ENCODE data around the gene MAP4K5.
"Not testable (repeated sequence)": the region's sequence is repeated elsewhere in the genome, so short reads cannot be mapped to it uniquely, and the experiment has no call there.

MAP4K5 gene

DNA sequence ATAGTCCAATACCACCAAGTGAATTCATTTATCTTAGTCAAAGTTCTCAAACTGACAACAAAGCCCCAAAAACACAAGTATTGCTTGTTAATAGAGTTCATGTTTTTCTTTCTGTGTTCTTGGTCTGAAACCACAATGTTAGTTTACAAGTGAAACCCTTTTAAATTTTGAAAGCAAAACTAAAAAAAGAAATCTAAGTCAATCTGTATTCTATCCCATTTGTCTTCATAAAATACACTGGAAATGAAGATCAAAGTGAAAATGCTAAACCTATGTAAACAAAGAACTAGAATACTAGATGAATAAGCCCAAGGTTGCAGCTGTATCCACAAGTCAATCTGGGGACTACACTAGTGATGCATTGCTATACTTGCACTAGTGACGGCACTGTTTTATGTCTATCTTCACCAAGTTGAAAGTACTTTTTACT lies 10.4 kb downstream of the MAP4K5 start:
- H3K4me3 ChIP-seq (ENCODE audit: low read length in 2 of 2) = no peak overlapping the region
- H3K27me3 ChIP-seq (ENCODE audit: control insufficient read depth in 1 of 2, insufficient read depth in 2 of 2, low read length in 2 of 2) = no peaks in the 10 kb centered on the region
- H3K4me1 ChIP-seq (ENCODE audit: control insufficient read depth, insufficient read depth, low read length) = no peaks in the 10 kb centered on the region
- no peak overlapping the region for H3K27ac ChIP-seq (ENCODE audit: low read length)
- no peaks in the 10 kb centered on the region for H3K9me3 ChIP-seq (ENCODE audit: control insufficient read depth in 2 of 2, low read length in 2 of 2)
- no peak overlapping the region for H3K9ac ChIP-seq (ENCODE audit: low read length in 2 of 2)
- H3K36me3 ChIP-seq (ENCODE audit: control insufficient read depth in 2 of 2, insufficient read depth in 2 of 2, low read length in 2 of 2) = no peaks in the 10 kb centered on the region

DNA sequence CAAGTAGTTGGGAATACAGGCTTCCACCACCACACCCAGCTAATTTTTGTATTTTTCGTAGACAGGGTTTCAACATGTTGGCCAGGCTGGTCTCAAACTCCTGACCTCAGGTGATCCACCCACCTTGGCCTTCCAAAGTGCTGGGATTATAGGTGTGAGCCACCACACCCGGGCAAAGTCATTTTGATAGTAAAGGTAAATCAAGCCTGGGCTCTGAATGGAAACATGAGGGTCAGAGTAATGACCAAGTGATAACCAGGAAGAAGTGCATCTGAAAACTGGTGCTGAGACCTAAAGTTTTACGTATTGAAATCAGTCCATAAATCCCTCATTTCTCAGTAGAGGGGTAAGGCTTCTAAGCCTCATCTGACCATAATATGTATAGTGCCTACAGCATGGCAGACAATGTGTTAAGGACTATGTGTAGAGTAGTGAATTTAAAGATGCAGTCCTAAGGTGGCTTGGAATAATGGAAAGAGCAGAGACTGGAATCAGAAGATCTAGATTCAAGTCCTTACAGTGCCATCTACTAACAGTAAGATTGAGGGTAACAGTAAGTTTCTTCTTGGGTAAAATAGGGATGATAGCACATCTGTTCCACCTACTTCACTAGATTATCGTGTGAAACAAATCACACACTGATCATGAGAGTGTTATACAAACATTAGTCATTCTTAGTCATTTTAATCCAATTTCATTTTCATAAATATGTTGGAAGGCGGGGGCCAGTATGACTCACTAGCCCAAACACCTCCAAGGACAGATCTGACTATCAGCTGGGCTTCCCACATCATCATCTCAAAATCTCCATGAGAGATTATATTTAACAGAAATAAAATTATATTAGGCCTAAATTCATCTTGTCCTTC lies 11.2 kb downstream of the MAP4K5 start:
- H3K4me3 ChIP-seq (ENCODE audit: low read length in 2 of 2) = no peak overlapping the region
- no peaks in the 10 kb centered on the region for H3K36me3 ChIP-seq (ENCODE audit: control insufficient read depth in 2 of 2, insufficient read depth in 2 of 2, low read length in 2 of 2)
- no peak overlapping the region for H3K27ac ChIP-seq (ENCODE audit: low read length)

DNA sequence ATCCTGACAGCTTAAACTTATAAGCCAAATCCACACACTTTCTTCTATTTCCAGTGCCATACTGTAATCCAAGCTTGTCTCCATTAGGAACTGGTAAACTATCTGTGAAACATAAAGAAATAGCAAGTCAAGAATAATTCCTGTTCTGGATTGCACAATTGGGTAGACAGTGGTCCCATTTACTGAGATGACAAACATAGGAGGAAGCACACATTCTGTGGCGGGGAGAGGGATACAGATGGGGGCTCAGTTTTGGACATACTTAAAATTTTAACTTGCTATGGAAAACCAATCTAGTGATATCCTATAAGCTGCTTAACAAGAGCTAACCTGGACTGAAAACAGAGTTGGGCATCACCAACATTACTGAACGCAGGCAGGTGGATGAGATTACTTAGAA lies 16.3 kb downstream of the MAP4K5 start:
- Histone ChIP-seq H3K27ac (ENCODE audit: low read length) (no peak overlapping the region), H3K9me3 (ENCODE audit: control insufficient read depth in 2 of 2, low read length in 2 of 2) (no peaks in the 10 kb centered on the region), H3K9ac (ENCODE audit: low read length in 2 of 2) (no peak overlapping the region), H3K36me3 (ENCODE audit: control insufficient read depth in 2 of 2, insufficient read depth in 2 of 2, low read length in 2 of 2) (no peaks in the 10 kb centered on the region), H3K4me1 (ENCODE audit: control insufficient read depth, insufficient read depth, low read length) (no peaks in the 10 kb centered on the region), H3K27me3 (ENCODE audit: control insufficient read depth in 1 of 2, insufficient read depth in 2 of 2, low read length in 2 of 2) (no peaks in the 10 kb centered on the region), H3K4me3 (ENCODE audit: low read length in 2 of 2) (no peak overlapping the region)

More for the DNA sequence above, 11.2 kb downstream of the MAP4K5 start:
- Histone ChIP-seq H3K27me3 (ENCODE audit: control insufficient read depth in 1 of 2, insufficient read depth in 2 of 2, low read length in 2 of 2) (no peaks in the 10 kb centered on the region), H3K9me3 (ENCODE audit: control insufficient read depth in 2 of 2, low read length in 2 of 2) (no peaks in the 10 kb centered on the region), H3K9ac (ENCODE audit: low read length in 2 of 2) (no peak overlapping the region), H3K4me1 (ENCODE audit: control insufficient read depth, insufficient read depth, low read length) (no peaks in the 10 kb centered on the region)

DNA sequence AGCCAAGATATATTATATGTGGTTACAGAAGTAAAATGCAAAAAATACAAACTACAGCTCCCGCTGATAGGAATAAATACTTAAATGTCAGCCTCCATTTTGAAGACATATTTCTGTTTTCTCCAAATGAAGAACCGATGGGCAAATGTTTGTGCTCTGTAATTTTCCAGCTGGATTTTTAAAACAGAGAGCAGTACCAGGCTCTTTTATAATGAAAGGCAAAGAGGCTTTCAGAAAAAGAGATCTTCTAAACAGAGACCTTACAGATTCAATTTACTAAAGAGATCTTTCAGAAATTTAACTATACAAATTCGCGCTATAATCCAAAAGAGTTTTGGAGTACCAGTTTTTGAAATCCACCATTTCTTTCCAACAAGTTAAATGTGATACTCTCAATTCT lies 19.9 kb downstream of the MAP4K5 start:
- H3K27ac ChIP-seq (ENCODE audit: low read length) = no peak overlapping the region
- H3K9me3 ChIP-seq (ENCODE audit: control insufficient read depth in 2 of 2, low read length in 2 of 2) = no peaks in the 10 kb centered on the region
- no peaks in the 10 kb centered on the region for H3K36me3 ChIP-seq (ENCODE audit: control insufficient read depth in 2 of 2, insufficient read depth in 2 of 2, low read length in 2 of 2)
- H3K27me3 ChIP-seq (ENCODE audit: control insufficient read depth in 1 of 2, insufficient read depth in 2 of 2, low read length in 2 of 2) = no peaks in the 10 kb centered on the region
- H3K9ac ChIP-seq (ENCODE audit: low read length in 2 of 2) = no peak overlapping the region
- no peaks in the 10 kb centered on the region for H3K4me1 ChIP-seq (ENCODE audit: control insufficient read depth, insufficient read depth, low read length)
- H3K4me3 ChIP-seq (ENCODE audit: low read length in 2 of 2) = no peak overlapping the region

DNA sequence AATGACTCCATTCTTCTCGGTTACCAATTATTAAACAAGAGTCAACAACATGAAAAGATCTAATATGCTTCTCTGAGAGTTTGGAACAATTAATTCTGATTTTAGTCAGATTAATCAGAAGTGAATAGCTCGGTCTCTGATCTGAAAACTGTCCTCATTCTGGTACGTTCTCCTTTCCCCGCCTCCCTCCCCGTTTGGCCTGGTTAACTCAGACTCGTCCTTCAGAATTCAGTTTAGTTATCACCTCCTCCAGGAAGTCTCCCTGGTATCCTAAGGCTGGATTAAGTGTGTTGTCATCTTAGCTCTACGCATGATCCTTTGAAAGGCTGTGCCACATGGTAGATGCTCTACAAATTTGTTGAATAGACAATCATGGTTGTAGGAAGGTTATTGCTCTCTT lies 22.2 kb downstream of the MAP4K5 start:
- H3K4me1 ChIP-seq (ENCODE audit: control insufficient read depth, insufficient read depth, low read length) = no peaks in the 10 kb centered on the region
- H3K27me3 ChIP-seq (ENCODE audit: control insufficient read depth in 1 of 2, insufficient read depth in 2 of 2, low read length in 2 of 2) = no peaks in the 10 kb centered on the region
- no peaks in the 10 kb centered on the region for H3K36me3 ChIP-seq (ENCODE audit: control insufficient read depth in 2 of 2, insufficient read depth in 2 of 2, low read length in 2 of 2)
- H3K9me3 ChIP-seq (ENCODE audit: control insufficient read depth in 2 of 2, low read length in 2 of 2) = no peaks in the 10 kb centered on the region
- H3K4me3 ChIP-seq (ENCODE audit: low read length in 2 of 2) = no peak overlapping the region
- H3K9ac ChIP-seq (ENCODE audit: low read length in 2 of 2) = no peak overlapping the region
- no peak overlapping the region for H3K27ac ChIP-seq (ENCODE audit: low read length)

DNA sequence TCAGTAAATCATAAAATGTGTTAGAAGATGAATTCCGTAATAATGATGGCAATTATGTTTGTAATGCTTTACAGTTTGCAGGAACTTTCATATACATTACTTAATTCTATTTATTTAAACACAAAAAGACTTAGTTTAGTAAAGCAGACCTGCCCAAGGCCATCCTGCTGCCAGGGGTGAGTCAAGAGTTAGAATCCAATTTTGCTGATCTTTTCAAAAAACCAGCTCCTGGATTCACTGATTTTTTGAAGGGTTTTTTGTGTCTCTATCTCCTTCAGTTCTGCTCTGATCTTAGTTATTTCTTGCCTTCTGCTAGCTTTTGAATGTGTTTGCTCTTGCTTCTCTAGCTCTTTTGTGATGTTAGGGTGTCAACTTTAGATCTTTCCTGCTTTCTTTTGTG lies 25.3 kb downstream of the MAP4K5 start:
- H3K27ac ChIP-seq (ENCODE audit: low read length); H3K9me3 ChIP-seq (ENCODE audit: control insufficient read depth in 2 of 2, low read length in 2 of 2); H3K9ac ChIP-seq (ENCODE audit: low read length in 2 of 2): not testable (repeated sequence)

DNA sequence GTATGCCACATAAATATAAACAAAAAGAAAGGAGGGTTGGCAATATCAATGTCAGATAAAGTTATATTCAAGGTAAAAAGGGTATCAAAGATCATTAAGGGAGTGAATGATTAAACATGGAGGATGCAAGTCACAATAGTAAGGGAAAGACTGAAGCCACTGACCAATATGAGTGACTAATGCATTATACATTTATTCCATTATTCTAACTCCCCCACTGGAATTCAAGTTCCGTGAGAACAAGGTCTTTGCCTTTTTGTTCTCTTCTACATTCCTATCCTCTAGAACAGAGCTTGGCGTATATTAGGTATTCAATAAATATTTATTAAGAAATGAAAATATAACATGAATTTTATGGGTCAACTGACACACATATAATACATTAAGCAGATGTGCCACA lies 30.7 kb downstream of the MAP4K5 start:
- Histone ChIP-seq H3K9ac (ENCODE audit: low read length in 2 of 2) (no peak overlapping the region), H3K36me3 (ENCODE audit: control insufficient read depth in 2 of 2, insufficient read depth in 2 of 2, low read length in 2 of 2) (peaks cover 0 to 8% of the 10 kb centered on the region in 2 donors), H3K4me3 (ENCODE audit: low read length in 2 of 2) (no peak overlapping the region), H3K4me1 (ENCODE audit: control insufficient read depth, insufficient read depth, low read length) (no peaks in the 10 kb centered on the region), H3K27me3 (ENCODE audit: control insufficient read depth in 1 of 2, insufficient read depth in 2 of 2, low read length in 2 of 2) (no peaks in the 10 kb centered on the region), H3K9me3 (ENCODE audit: control insufficient read depth in 2 of 2, low read length in 2 of 2) (no peaks in the 10 kb centered on the region), H3K27ac (ENCODE audit: low read length) (no peak overlapping the region)

More for the DNA sequence above, 25.3 kb downstream of the MAP4K5 start:
- H3K4me1 ChIP-seq (ENCODE audit: control insufficient read depth, insufficient read depth, low read length); H3K36me3 ChIP-seq (ENCODE audit: control insufficient read depth in 2 of 2, insufficient read depth in 2 of 2, low read length in 2 of 2); H3K27me3 ChIP-seq (ENCODE audit: control insufficient read depth in 1 of 2, insufficient read depth in 2 of 2, low read length in 2 of 2); H3K4me3 ChIP-seq (ENCODE audit: low read length in 2 of 2): not testable (repeated sequence)

DNA sequence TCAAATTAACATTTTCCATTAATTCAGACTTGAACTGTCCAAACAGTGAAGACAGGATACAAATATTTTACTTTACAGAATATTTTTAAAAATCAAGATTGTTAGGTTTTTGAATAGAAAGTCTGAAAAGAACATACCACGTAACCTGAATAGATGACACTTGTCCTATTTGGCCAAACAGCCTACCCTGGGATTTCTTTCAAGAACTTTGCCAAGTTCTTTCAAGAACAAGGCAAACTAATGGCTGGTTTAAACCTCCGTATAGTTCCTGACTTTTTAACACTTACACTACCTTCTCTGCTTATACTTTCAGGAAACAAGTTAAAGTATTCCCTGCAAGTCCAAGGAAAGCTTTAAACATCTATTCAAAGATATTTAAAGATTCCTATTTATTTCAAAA lies 35.0 kb downstream of the MAP4K5 start:
- H3K27ac ChIP-seq (ENCODE audit: low read length) = no peak overlapping the region
- H3K9ac ChIP-seq (ENCODE audit: low read length in 2 of 2) = no peak overlapping the region
- no peak overlapping the region for H3K4me3 ChIP-seq (ENCODE audit: low read length in 2 of 2)
- no peaks in the 10 kb centered on the region for H3K36me3 ChIP-seq (ENCODE audit: control insufficient read depth in 2 of 2, insufficient read depth in 2 of 2, low read length in 2 of 2)
- no peaks in the 10 kb centered on the region for H3K27me3 ChIP-seq (ENCODE audit: control insufficient read depth in 1 of 2, insufficient read depth in 2 of 2, low read length in 2 of 2)
- no peaks in the 10 kb centered on the region for H3K9me3 ChIP-seq (ENCODE audit: control insufficient read depth in 2 of 2, low read length in 2 of 2)
- H3K4me1 ChIP-seq (ENCODE audit: control insufficient read depth, insufficient read depth, low read length) = no peaks in the 10 kb centered on the region

DNA sequence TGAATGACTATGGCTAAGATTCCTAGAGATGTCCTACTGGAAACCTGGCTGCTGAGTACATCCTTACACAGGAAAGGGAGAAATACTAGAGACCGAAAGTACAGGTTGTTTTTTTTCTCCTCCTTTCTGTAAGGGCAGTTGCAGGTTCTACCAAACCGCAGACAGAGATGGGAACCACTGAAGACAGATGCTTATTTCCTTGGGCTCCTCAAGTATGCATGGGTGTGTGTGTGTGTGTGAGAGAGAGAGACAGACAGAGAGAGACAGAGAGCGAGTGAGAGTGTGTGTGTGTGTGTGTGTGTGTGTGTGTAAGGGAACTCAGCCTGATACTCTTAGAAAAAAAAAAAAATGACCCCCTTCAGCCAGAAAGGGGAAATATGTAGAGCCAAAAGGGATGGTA lies 42.5 kb downstream of the MAP4K5 start:
- H3K9ac ChIP-seq (ENCODE audit: low read length in 2 of 2) = no peak overlapping the region
- no peaks in the 10 kb centered on the region for H3K27me3 ChIP-seq (ENCODE audit: control insufficient read depth in 1 of 2, insufficient read depth in 2 of 2, low read length in 2 of 2)
- H3K9me3 ChIP-seq (ENCODE audit: control insufficient read depth in 2 of 2, low read length in 2 of 2) = no peaks in the 10 kb centered on the region
- no peak overlapping the region for H3K4me3 ChIP-seq (ENCODE audit: low read length in 2 of 2)
- H3K27ac ChIP-seq (ENCODE audit: low read length) = no peak overlapping the region
- H3K36me3 ChIP-seq (ENCODE audit: control insufficient read depth in 2 of 2, insufficient read depth in 2 of 2, low read length in 2 of 2) = no peaks in the 10 kb centered on the region
- no peaks in the 10 kb centered on the region for H3K4me1 ChIP-seq (ENCODE audit: control insufficient read depth, insufficient read depth, low read length)

DNA sequence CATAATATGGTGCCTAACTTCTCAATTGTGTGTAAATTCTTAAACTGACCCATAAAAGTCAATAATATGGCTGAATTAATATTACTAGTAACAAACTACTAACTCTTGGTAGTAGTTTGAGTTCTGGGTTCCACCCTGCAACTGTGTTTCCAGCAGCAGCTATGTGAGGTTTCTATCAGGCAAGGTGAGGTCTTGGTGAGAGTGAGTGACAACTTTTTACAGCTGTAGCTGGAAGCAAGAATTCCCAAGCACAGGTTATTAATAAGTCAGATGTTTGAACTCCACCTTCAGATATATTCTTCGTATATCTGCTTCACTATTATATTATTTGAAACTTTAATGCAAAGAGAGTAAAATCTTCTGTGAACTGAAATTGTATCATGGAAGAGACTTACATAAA lies 43.8 kb downstream of the MAP4K5 start:
- Histone ChIP-seq H3K27ac (ENCODE audit: low read length) (no peak overlapping the region), H3K9ac (ENCODE audit: low read length in 2 of 2) (no peak overlapping the region), H3K27me3 (ENCODE audit: control insufficient read depth in 1 of 2, insufficient read depth in 2 of 2, low read length in 2 of 2) (no peaks in the 10 kb centered on the region), H3K4me3 (ENCODE audit: low read length in 2 of 2) (no peak overlapping the region), H3K4me1 (ENCODE audit: control insufficient read depth, insufficient read depth, low read length) (no peaks in the 10 kb centered on the region), H3K9me3 (ENCODE audit: control insufficient read depth in 2 of 2, low read length in 2 of 2) (no peaks in the 10 kb centered on the region), H3K36me3 (ENCODE audit: control insufficient read depth in 2 of 2, insufficient read depth in 2 of 2, low read length in 2 of 2) (no peaks in the 10 kb centered on the region)

DNA sequence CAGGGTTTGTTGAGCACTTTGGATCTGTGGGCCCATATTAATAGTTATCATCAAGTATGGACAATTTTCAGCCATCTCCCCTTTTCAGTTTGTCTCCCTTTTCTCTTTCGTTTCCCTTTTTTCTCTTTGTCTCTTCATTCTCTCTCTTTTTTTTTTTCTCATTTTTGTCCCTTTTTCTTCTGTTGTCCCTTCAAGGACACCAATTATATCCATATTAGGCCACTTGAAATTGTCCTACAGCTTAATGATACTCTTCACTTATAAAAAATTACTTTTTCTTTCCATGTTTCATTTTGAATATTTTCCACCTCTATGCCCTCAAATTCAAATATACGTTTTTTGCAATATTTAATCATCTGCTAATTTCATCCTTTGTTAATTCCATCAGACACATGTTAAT lies 53.3 kb downstream of the MAP4K5 start:
- no peaks in the 10 kb centered on the region for H3K9me3 ChIP-seq (ENCODE audit: control insufficient read depth in 2 of 2, low read length in 2 of 2)
- H3K4me1 ChIP-seq (ENCODE audit: control insufficient read depth, insufficient read depth, low read length) = no peaks in the 10 kb centered on the region
- H3K36me3 ChIP-seq (ENCODE audit: control insufficient read depth in 2 of 2, insufficient read depth in 2 of 2, low read length in 2 of 2) = peaks cover 0 to 9% of the 10 kb centered on the region in 2 donors
- H3K27me3 ChIP-seq (ENCODE audit: control insufficient read depth in 1 of 2, insufficient read depth in 2 of 2, low read length in 2 of 2) = no peaks in the 10 kb centered on the region
- no peak overlapping the region for H3K27ac ChIP-seq (ENCODE audit: low read length)
- H3K9ac ChIP-seq (ENCODE audit: low read length in 2 of 2) = no peak overlapping the region
- no peak overlapping the region for H3K4me3 ChIP-seq (ENCODE audit: low read length in 2 of 2)
